GM19452 (cell line): ENCODE measurements around the gene IL1RAPL1.

Source experiments
- ATAC-seq: cut with Tn5 transposase; IDR thresholded peaks from one replicate; pipeline ENCODE4 v1.9.1; 2021; ENCODE audit not compliant: unreplicated experiment

IL1RAPL1 gene

DNA sequence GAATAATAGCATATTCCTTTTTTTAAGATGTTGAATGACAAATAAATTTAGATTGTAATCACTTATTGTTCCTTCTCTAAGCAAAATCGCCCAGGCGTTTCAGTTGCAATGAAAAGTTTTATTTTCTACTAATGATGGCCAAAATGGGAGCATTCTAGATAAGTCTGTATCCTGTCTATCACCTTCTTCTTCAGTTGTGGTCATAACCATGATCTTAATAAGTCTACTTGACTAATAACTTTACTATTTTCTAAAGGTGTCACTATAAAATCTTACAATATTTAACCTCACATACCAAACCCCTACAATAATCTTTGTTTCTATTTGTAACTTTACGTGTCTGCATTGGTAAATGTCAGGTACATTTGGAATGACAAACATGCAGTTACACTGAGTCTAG lies 904.4 kb downstream of the IL1RAPL1 start:
- no peak for ATAC-seq

DNA sequence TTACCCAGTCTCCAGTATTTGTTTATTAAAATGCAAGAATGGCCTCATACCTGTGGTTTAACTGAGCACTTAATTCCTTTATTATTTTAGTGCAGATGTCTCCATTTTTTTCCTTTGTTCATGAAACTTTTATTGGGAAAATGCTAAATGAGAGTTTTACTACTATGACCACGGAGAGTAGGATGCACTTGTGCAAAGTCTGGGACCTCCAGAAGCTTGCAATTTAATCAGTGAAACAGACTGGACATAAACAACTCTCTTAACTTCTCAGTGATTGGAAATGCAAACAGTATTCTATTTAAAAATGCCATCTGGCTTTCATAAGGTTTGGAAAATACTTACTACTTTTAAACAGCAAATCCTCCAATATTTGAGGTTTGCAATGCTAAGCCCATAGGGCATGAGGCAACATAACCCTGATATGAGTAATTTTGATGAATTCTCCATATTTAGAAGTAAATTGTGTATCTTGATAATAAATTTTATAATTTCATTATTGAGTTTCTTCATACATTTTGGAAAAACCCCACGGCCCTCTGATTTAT lies 909.5 kb downstream of the IL1RAPL1 start:
- no peak for ATAC-seq

DNA sequence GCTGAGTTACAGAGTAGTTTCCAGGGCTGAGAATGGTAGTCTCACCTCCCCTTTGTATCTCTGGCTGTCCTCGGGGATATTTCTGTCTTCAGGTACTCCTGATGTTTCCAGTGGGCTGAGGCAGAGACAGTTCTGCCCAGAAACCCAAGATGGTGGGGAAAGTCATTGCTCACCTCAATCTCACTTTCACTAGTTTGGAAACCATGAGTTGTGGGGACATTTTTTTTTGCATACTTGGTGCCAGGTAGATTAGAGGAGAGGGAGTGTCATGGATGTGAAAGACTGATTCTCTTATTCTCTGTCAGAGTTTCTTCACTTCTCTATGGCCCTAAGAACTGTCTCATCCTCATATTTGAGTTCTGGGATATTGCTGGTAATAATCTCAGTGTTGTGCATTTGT lies 919.5 kb downstream of the IL1RAPL1 start:
- no peak for ATAC-seq

DNA sequence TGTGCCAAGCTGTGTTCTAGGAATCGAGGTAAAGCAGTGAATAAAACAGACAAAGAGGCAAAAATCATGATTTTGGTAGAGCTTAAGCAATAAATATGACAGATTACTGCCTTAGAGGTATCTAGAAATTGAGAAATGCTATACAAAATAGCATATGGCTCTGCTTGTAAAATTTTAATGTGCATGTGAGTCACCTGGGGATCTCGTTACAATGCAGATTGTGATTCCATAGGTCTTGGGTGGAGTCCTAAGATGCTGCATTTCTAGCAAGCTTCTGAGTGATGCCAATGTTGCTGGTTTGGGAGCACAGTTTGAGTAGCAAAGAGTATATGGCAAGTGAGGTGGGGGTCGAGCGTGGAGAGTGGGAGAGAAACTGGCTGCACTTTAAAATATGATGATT lies 930.9 kb downstream of the IL1RAPL1 start:
- ATAC-seq, result no peak

DNA sequence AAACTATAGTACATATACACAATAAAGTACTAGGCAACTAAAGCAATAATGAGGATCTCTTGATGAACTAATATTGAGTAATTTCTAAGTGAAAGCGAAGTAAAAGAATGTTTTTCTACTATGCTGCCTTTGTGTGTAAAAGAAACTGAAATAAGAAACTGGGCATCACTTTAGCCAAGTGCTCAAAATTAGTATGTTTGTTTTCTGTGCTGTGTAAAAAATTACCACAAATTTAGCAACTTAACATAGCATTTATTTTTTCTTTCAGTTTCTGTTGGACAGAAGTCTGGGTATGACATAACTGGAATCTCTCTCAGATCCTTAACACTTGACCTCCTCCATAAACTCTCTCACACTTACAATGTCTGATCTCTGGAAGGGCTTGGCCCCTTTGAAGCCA lies 941.0 kb downstream of the IL1RAPL1 start:
- peak; percentile 63 for ATAC-seq

DNA sequence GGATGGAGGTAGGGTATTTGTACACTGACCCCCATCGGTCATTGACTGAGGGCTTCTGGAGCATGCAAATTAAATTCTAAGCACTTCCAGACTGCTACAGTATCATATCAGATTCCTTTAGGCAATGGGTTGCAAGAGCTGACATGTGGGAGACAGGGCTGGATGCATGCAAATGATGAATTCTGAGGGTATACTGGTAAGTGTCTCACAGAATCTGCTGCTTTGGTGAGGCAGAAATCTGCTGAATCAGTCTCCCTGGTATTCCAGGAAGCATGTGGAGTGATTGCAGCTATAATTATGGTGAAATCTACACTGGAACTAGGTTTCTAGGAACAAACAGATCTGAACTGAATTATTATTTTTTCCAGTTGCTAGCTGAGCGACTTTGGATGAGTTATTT lies 943.3 kb downstream of the IL1RAPL1 start:
- no peak for ATAC-seq

DNA sequence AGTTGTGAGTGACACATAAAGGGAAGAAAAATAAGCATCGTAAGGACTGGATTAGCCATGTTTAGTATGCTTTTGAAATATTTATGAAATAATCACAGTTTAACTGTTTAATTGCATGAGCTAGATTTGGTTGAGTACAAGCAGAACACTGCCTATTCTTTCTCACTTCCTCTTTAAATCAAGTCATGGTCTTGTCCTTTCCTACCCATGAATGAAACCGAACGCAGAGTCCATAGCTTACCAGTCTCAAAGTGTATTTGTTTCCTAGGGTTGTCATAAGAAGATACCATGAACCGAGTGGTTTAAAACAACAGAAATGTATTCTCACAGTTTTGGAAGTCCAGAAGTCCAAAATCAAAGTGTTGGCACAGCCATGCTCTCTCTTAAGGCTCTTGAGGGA lies 944.1 kb downstream of the IL1RAPL1 start:
- no peak for ATAC-seq

DNA sequence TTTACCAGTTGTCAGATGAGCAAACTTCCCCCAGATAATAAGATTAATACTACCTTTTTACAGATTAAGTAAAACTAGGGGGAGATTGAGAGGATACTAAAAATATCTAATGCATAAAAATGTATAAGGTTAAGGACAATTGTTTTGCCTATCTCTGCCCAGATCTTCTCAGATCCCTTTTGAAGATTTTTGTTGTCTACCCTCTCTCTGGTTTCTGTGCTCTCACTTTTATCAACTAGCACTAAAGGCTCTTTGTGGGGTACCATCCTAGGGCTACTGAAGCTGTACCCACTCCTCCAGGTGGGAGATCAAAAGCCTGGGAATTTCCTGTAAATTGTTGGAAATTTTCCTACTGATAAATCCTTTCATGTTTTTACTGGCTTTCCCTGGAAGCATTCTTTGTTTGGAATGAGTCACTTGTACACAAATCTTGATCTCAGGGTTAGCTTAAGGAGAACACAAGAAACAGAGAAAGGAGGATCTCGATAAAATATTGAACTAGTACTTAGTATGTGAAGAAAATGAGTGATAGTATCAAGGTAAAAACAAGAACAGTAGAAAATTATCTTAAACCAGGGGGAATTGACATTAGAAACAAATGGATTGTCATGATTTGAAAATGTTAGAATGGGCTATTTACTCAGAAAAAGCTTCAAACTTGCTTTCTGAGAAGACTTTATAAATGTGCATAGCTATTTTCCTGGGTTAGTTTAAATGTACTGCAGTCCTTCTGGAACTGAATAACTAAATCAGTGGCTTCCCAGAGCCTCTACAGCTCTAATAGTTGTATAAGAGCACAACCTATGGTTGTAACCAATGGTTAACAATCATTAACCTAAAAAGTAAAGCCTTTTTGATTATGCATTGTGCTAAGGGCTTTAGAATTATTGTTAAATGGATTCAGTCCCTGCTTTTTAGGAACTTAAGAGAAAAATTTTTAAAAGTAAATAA lies 948.2 kb downstream of the IL1RAPL1 start:
- ATAC-seq, result no peak

DNA sequence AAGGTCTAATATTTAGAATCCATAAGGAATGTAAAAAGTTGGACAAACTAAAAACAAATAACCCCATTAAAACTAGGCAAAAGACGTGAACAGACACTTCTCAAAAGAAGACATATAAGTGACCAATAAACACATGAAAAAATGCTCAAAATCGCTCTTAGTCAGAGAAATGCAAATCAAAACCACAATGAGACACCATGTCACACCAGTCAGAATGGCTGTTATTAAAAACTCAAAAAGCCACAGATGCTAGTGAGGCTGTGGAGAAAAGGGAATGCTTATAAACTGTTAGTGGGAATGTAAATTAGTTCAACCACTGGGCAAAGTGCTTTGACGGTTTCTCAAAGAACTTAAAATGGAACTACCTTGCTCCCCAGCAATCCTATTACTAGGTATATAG lies 953.8 kb downstream of the IL1RAPL1 start:
- no peak for ATAC-seq

DNA sequence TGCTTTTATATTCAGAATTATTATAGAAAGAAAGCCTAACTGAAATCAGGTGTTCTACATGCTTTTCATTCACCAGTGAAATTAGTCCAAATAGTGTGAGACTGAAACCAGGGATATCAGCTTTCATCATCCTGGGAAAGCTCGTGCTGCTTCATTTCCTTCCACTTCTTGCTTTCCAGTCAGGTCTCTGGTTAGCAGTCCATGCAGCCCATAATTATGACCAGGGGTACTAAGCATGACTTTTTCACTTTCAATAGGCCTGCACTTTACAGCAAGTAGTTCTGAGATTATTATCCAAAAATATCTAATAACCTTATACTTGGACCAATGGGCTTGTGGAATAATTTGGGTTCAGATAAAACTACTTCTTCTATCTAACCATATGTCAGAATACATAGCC lies 954.9 kb downstream of the IL1RAPL1 start:
- no peak for ATAC-seq

DNA sequence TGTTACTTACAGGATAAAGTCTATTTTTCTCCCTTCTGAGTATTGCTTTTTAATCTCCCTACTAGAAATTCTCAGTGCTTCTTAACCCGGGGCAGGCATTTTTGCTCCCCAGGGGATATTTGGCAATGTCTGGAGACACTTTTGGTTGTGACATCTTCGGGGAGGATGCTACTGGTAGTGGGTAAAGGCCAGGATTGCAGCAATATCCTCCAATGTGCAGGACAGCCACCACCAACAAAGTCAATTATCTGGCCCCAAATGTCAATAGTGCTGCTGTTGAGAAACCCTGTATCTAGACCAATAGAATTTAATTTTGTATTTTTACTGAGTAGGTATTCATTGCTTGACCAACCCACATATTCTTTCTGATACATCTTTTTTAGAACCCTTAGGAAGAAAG lies 958.6 kb downstream of the IL1RAPL1 start:
- ATAC-seq, result no peak

DNA sequence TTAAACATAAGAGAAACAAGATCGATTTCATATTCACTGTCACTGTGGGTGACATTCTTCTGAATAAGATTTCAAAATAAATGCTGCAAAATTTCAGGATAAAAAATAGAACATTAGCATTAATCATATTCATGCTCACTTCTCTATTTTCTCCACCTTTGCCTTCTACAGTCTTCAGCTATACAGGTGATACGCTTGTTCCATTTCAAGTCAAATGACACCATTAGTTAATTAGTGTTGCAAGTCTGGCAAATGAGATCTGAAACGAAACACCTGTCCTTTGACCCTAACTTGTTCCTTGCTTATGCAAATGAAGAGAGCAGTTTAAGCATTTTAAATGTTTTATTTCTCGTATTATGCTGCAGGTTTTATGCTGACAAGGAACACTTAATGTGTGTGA lies 960.6 kb downstream of the IL1RAPL1 start:
- no peak for ATAC-seq

DNA sequence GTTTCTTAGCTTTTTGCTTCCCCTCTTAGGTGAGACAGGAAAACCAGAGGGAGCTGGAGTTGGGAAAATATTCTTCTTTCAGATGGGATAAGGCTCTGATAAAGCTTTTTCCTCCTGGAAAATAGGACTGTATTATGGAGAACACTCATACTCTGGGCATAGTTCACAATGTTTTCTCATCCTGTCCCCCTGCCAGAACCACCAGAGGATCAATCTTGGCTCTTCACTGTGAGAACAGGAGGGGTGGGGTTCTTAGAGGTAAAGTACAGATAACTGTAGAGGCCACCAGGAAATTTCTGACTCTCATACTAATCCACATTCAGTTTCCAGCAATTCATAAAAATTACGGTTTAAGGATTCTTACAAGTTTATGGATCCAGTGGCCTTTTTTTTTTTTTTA lies 966.3 kb downstream of the IL1RAPL1 start:
- ATAC-seq, result no peak

DNA sequence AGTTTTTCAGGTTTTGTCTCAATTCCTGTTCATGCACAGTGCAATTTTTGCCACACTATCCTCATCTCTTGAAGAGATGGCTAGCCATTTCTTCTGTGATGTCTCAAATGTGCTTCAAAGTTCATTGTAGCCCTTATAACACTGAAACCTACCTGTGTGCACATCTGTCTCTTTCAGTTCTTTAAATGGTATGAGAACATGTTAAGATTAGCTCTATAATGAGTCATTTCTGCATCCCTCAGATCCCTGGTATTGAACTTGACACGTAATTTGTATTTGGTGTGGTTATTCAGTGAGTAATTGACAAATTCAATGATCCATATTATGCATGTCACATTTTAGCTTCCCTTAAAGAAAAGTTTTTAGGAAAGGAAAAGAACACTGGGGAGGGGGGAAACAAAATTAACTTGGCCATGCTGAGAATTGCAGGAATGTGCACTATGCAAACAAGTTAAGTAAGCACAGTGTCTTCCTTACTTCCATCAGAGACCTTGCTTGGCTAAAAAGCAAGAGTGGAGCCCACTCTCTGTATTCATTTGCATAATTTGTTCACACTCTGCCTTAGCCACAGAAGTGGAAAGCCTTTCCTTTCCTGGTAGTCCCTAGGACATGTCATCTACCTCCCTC lies 968.3 kb downstream of the IL1RAPL1 start:
- peak; percentile 94 for ATAC-seq

DNA sequence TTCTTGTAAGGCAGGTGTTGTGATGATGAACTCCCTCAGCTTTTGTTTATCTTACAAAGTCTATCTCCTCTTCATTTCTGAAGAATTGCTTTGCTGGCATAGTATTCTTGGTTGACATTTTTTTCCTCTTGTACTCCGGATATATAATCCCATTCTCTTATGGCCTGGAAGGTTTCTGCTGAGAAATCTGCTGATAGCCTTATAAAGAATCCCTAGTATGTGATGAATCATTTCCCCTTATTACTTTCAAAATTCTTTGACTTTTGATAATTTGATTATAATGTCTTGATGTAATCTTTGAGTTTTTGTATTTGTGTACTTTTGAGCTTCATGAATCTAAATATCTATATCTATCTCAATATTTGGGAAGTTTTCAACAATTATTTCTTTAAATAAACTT lies 972.8 kb downstream of the IL1RAPL1 start:
- ATAC-seq, result no peak

DNA sequence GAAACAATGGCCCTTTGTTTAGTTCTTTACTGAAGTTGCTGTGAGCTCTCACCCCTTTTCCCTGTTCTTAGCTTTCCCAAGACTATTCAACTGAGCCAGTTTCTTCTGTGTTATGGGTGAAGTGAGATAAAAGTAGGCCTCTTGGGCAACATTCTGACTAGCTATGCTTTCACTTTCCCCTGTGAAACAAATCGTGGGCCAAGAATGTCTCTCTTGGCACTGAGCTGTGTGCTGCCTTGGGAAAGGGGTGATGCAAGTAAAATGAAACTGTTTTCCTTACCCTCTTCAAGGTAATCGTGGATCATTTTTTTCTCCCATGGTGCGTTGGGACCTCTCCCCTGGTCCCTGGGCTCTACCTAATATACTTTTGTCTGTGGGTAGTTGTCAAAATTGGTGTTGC lies 974.2 kb downstream of the IL1RAPL1 start:
- no peak for ATAC-seq

DNA sequence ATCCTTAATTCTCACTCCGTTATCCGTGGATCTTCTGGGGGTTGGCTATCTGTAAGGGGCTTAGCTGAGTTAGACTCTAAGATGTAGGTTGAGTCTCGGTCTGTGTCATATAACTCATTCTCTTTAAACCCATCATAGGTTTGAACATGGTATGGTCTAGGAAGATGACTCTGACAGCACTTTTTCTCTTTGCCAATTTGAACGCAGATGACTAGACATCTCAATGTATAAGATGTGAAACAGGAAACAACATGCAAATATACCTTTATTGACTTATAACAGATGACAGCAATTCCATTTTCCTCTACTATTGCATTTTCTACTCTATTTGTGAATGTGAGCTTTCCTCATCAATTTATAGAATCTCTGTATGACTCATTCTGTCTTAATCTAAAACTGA lies 993.3 kb downstream of the IL1RAPL1 start:
- ATAC-seq, result no peak

DNA sequence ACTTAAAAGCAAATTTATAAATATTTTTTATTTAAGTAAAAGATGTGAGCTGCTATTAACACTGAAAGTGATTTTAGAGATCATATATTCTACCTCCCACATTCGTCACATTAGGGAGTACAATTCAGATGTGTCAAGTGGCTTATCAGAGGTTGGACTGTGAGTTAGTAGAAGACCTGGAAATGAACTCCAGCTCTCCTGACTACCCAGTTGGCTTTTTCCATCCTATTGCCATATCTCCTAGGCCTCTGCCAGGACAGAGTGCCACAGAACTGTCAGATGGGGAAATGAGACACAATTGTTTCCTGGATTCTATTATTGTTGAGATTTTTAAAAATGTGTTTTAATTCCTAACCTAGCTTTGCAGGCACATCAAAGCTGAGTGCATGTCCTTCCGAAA lies 994.0 kb downstream of the IL1RAPL1 start:
- ATAC-seq, result no peak

DNA sequence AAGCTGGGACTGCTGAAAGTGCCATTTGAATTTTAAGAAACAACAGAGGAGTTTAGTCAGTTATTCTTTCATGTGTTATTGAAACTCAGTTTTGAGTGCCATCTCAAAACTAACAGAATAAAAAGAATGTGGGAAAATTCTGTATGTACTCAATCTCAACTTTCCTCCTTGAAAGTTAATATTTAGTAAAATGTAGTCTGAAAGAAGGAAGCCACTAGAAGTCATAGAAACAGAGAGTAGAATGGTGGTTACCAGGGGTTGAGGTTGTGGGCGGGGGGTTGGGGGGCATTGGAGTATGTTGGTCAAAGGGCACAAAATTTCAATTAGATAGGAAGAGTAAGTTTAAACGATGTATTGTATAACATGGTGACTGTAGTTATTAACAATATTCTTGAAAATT lies 999.9 kb downstream of the IL1RAPL1 start:
- no peak for ATAC-seq

DNA sequence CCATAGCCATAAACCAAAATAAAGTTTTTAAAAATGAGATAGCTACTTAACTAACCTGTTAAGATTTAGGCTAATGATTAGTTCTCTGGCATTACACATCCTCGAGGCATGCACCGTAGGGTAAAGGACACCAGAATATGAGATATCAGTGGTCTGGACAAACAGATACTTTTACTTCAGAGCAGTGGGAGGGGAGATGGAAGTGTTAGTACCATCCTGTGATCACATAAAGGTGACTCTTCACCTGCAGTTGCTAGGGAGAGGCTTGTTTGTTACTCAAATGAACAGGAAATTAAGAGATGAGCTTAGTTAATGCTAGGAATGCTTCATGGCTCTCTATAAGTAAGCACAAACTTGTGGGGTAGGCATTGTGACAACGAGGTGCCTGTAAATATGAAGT lies 1003.7 kb downstream of the IL1RAPL1 start:
- no peak for ATAC-seq

DNA sequence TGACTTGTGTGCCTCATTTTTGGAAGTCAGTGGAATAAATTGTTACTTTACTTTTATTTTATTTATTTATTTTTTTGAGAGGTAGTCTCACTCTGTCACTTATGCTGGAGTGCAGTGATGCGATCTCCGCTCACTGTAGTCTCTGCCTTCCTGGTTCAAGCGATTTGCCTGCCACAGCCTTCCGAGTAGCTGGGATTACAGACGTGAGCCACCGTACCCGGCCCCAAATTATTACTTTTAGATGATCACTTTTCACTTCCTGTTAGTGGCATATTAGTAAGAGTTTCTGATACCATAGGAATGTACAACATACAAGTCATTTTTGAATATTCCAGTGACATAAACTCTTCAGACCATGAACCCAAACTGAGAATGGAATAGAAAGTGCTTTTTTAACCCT lies 1017.1 kb downstream of the IL1RAPL1 start:
- no peak for ATAC-seq

DNA sequence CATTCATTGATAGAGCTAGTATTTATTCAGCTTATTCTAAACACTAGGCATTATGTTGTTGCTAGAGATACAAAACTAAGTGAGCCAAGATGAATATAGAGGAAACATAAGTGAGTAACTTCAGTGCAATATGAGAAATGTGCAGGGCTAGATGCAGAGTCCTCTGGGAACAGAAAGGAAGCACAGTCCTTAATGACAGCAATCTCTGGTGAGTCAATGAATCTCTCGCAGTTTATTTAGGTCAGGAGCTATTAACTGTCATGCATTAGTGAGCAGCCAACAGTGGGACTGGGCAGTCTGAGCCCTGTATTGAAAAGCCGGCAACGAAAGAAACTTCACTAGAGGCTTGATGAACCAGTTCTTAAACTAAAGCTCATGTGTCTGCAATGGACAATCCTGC lies 1030.0 kb downstream of the IL1RAPL1 start:
- ATAC-seq, result no peak
